ENCODE results near the gene CAMK1D.
A peak's percentile ranks its signal among the peaks of the same experiment; 100 is the strongest.

The CAMK1D gene

GRCh38 chr10:12774204-12774894, 425.0 kb downstream of the CAMK1D start:
- no peak for DNase-seq

- no peak for DNase-seq
Measured at GRCh38 chr10:12777840-12778585, 428.7 kb downstream of the CAMK1D start.

GRCh38 chr10:12780634-12781601, 431.6 kb downstream of the CAMK1D start:
- no peak for DNase-seq

- DNase-seq = no peak
Measured at GRCh38 chr10:12781976-12782375, 432.6 kb downstream of the CAMK1D start.

- DNase-seq = peak; percentile 12
Measured at GRCh38 chr10:12782537-12782936, 433.2 kb downstream of the CAMK1D start.

- DNase-seq = no peak
Measured at GRCh38 chr10:12783293-12783692, 433.9 kb downstream of the CAMK1D start.

- DNase-seq = no peak
Measured at GRCh38 chr10:12784646-12785045, 435.3 kb downstream of the CAMK1D start.

- no peak for DNase-seq
Measured at GRCh38 chr10:12785415-12785831, 436.1 kb downstream of the CAMK1D start.

- DNase-seq = no peak
Measured at GRCh38 chr10:12787297-12787696, 437.9 kb downstream of the CAMK1D start.

GRCh38 chr10:12788277-12788676, 438.9 kb downstream of the CAMK1D start:
- DNase-seq = no peak

- no peak for DNase-seq
Measured at GRCh38 chr10:12790270-12790669, 440.9 kb downstream of the CAMK1D start.

GRCh38 chr10:12791728-12792127, 442.4 kb downstream of the CAMK1D start:
- no peak for DNase-seq

GRCh38 chr10:12792889-12793556, 443.7 kb downstream of the CAMK1D start:
- DNase-seq = no peak

- no peak for DNase-seq
Measured at GRCh38 chr10:12795315-12796110, 446.2 kb downstream of the CAMK1D start.

GRCh38 chr10:12796401-12797160, 447.2 kb downstream of the CAMK1D start:
- no peak for DNase-seq

- no peak for DNase-seq
Measured at GRCh38 chr10:12797471-12798262, 448.3 kb downstream of the CAMK1D start.

GRCh38 chr10:12799144-12799543, 449.8 kb downstream of the CAMK1D start:
- no peak for DNase-seq

GRCh38 chr10:12799714-12800113, 450.4 kb downstream of the CAMK1D start:
- DNase-seq = no peak

- no peak for DNase-seq
Measured at GRCh38 chr10:12800302-12800701, 451.0 kb downstream of the CAMK1D start.

Measured in T-helper 9 cell (primary cell).